OCI-LY1 (cell line): ENCODE data around the gene NKAIN2.

Source experiments
- EZH2 ChIP-seq: fragments of 200-600 bp; sonication (generic), shearing (Covaris generic); IDR thresholded peaks from 2 replicates; pipeline ENCODE4 v1.8.0; 2017; ENCODE audit warnings: borderline replicate concordance, mixed run types, mild to moderate bottlenecking, antibody characterized with exemption, low read length, moderate library complexity, mixed read lengths
- TF ChIP-seq, protein P1 (sequence below): fragments of 200-600 bp; sonication (generic), shearing (Covaris generic); IDR thresholded peaks from 2 replicates; pipeline ENCODE4 v1.5.1; 2017; ENCODE audit warnings: mild to moderate bottlenecking, antibody characterized with exemption, low read length, moderate library complexity, mixed read lengths

DNA sequence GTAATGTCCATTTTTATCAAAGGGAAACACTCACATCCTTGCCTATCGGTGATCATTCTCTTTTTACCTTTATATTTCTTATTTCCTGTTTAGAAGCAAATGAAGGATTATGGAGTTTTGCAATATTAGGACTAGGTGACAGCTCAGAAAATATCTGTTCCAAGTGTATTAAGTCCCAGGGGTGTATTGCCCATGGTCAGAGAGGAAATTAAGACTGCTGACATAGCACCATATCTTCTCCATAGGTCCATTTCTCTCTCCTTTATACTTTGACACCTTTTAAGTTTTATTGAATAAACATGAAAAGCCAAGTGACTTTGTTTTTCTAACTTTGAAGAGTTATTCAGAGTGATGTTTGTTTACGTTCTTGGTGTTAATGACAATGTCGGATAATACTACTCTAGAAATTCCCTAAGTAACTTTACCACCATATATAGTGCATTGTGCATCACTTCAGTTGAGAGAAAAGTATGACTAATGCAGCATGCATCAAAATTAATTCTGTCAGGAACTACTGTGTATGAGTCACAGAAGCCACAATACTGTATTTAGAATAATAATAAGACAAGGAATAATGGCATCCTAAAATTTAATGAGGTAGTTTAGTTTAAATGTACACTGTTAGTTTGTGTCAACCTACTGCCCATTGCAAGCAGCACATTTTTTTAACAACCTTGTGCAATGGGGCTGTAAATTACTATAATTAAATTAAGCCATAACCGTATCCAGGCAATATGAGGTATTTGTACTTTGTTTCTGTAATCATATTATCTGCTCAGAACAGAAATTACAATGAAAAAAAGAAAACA is 684.2 kb downstream of the NKAIN2 start:
- TF ChIP-seq, protein P1, sequence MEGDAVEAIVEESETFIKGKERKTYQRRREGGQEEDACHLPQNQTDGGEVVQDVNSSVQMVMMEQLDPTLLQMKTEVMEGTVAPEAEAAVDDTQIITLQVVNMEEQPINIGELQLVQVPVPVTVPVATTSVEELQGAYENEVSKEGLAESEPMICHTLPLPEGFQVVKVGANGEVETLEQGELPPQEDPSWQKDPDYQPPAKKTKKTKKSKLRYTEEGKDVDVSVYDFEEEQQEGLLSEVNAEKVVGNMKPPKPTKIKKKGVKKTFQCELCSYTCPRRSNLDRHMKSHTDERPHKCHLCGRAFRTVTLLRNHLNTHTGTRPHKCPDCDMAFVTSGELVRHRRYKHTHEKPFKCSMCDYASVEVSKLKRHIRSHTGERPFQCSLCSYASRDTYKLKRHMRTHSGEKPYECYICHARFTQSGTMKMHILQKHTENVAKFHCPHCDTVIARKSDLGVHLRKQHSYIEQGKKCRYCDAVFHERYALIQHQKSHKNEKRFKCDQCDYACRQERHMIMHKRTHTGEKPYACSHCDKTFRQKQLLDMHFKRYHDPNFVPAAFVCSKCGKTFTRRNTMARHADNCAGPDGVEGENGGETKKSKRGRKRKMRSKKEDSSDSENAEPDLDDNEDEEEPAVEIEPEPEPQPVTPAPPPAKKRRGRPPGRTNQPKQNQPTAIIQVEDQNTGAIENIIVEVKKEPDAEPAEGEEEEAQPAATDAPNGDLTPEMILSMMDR: no peak
- no peak for TF ChIP-seq EZH2
